H4 (cell line): ENCODE data around the gene SMYD3. TPM values are rescaled to one million over a fixed set of nuclear protein-coding genes. Genes with fewer than 3 reads are reported as not detected.
A peak's percentile ranks its signal among the peaks of the same experiment; 100 is the strongest.
"Not testable (repeated sequence)": the region's sequence is repeated elsewhere in the genome, so short reads cannot be mapped to it uniquely, and the experiment has no call there.

ENCODE experiments used
- DNase-seq: peaks from one replicate; pipeline ENCODE4 v3.0.0-alpha.2; 2015; ENCODE audit warnings: low spot score
- total RNA-seq: library from RNA; depleted of rRNA; stranded (reverse); fragments of >200 nt; shearing (Covaris generic); gene quantifications from 2 replicates; pipeline ENCODE4 v1.2.3, GENCODE V29; 2014

Gene SMYD3
- total RNA-seq, 1 experiment from 2014 or later = 47.4 TPM

- DNase-seq = peak; percentile 74
Measured at GRCh38 chr1:245804696-245805095, 702.4 kb downstream of the SMYD3 start.

DNA sequence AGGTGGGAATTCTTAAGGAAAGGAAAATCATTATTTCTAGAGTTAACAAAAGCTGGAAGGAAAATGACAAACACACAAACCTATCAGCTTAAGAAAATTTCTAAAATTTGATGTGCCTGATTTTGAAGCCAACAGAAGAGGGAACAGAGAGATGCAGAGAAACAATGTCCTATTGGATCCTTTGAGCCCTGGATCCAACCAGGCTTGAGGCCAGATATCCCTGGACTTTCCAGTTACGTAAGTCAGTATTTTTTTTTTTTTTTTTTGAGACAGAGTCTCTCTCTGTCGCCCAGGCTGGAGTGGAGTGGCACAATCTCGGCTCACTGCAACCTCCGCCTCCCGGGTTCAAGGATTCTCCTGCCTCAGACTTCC lies 703.4 kb downstream of the SMYD3 start:
- no peak for DNase-seq

DNA sequence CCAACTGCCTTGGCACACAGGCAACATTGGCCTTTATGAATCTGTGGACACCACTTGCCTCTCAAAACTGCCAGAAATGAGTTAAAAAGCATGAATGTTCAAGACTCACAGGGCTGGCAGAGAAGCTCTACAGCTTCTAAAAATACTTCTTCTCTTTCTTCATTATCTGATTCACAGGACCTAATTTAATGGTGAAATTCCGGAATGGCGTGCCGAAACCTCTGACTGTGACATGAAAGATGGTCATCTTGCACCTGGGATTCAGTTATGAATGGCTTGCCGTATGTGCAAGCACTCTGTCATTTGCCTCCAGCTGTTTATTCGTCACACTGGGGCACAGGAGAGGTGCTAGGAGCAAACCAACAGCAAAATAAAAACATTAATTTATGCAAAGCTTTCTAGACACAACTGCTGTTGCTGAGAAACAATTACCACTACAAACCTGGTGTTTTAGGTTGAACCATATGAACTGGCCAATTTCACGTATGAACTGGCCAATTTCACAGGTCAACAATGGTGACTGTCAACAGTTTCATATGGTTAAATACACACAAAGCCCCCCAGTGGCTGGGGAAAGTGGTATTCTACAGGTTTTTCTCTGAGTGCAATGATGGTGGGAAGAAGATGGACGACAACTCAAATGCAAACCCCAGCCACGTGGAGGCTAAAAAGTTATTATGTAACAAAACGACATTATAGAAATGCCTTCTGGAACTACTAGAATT lies 704.0 kb downstream of the SMYD3 start:
- no peak for DNase-seq

- DNase-seq = peak; percentile 90
Measured at GRCh38 chr1:245800901-245801605, 706.0 kb downstream of the SMYD3 start.

- DNase-seq = no peak
Measured at GRCh38 chr1:245798349-245798711, 708.7 kb downstream of the SMYD3 start.

- DNase-seq = no peak
Measured at GRCh38 chr1:245797592-245798348, 709.3 kb downstream of the SMYD3 start.

DNA sequence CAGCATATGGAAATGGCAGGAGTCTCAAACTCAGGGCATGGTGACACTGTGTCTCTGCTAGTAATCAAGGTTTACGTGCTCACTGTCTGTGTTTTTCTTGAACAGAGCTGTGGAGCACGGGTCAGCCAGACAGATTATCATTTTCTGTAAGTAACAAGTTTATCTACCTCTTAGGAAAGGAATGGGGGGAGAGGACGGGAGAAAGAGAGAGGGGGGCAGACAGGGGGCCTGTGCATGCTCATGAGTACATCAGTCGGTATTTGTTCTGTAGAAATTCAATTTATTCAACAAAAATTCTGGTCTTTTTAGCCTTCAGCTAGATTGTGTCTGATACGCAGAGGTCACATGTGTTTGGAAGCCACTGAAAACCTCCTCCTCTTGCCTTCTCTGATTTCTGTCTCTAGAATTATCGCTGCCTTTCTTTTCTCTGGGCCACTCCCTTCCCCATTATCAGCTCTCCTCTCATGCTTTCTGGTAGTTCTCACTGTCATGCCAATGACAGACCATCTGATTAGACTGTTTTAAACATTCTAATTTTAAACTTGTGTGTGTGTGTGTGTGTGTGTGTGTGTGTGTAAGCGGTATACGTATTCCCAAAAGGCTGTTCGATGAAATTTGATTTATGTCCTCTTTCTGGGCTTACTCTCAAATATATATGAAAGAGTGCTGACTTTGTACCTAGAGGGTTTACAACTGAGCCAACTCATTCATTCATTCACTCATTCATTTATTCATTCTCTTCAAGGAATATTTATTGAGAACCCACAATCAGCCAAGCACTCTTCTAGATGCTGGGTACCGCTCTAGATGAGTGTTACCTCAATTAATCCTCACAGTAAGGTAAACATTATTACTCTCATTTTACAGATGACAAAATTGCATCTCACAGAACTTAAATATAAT lies 715.4 kb downstream of the SMYD3 start:
- DNase-seq = no peak

- no peak for DNase-seq
Measured at GRCh38 chr1:245790441-245790840, 716.6 kb downstream of the SMYD3 start.

DNA sequence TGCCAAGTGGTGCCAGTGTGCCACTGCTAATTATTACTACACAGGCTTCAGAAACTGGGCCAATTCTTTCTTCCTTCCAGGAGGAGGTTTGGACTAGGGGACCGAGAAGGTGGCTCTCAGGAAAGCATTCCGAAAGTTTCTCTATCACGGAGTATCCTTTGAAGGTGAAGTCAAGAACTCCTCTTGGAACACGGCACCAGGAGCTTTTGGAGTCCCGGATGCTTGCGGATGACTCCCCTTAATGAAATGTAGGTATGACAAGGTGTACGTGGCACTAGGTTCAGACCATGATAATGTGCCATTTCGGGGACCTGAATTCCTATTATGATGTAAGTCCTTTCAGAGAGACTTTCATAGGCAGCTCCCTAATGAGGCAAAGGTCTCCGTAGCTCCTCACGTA lies 718.2 kb downstream of the SMYD3 start:
- DNase-seq = no peak

- peak; percentile 94 for DNase-seq
Measured at GRCh38 chr1:245788269-245788668, 718.8 kb downstream of the SMYD3 start.

- DNase-seq = no peak
Measured at GRCh38 chr1:245786948-245787347, 720.1 kb downstream of the SMYD3 start.

DNA sequence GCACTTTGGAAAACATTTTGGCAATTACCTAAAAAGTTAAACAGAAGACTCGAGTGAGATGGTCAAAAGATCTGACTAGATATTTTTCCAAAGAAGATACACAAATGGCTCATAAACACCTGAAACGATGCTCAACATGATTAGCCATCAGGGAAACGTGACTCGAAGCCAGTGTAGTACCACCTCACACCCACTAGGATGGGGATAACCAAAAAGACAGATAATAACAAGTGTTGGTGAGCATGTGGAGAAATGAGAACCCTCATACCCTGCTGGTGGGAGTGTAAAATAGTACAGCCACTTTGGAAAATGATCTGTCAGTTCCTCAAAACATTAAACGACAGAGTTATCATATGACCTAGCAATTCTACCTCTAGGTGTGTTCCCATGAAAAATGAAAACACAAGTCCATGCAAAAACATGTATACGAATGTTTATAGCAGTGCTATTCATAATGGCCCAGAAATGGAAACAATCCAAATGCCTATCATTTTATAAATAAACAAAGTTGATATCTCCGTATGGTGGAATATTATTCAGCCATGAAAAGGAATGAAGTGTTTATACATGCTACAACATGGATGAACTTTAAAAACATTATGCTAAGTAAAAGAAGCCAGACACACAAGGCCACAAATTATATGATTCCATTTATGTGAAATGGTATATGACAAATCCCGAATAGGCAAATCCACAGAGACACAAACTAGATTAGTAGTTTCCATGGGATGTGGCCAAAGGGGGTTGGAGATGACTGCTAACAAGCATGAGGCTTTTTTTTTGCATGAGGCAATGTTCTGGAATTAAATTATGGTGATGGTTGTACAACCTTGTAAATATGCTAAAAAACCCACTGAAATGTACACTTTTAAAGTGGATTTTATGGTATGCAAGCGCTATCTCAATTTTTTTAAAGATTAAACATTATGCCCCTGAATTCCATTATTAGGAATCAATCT lies 727.0 kb downstream of the SMYD3 start:
- no peak for DNase-seq

GRCh38 chr1:245777752-245778151 lies 729.3 kb downstream of the SMYD3 start:
- DNase-seq = no peak

DNA sequence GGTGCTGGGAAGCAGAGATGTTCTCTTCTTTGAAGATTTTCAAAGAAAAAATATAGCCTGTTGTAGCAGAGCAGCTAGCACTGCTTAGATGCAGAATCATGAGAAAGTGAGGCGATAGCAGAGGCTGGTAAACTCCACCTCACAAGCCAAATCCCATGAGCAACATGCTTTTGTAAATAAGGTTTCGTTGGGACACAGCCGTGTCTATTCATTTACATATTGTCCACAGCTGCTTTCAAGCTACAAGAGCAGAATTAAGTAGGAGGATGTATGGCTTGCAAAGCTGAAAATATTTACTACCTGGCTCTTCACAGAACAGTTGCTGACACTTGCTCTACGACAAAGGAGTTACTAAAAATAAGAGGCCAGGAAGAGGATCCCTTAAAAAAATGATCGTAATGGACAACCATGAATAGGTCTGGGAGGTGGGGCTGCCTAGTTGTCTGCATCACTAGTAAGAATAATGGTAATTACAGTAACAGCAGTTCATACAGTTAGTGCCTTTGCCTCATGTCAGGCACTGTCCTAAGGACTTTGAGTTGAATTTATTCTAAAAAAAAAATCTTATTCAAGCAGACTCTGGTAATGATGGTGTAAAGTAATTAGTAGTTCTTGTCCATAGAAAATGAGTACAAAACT lies 730.3 kb downstream of the SMYD3 start:
- no peak for DNase-seq

DNA sequence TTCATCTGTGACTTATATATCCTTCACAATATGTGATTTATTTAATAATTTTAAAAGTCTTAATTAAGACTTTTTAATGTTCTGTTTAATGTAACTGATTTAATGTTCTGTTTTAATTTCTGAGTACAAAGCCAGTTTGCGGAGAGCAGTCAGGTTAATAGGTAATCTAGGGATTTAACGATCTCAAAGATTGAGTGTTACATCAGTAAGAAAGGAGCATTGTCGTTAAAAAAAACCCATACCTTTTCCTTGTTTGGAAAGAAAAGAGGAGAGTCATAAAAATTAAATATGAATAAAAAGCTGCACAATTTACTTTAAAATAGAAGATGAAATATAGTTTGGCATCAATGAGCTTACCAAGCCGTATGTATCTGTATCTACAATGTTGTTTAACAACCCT lies 730.9 kb downstream of the SMYD3 start:
- DNase-seq = no peak

- DNase-seq = not testable (repeated sequence)
Measured at GRCh38 chr1:245774931-245775330, 732.1 kb downstream of the SMYD3 start.

- DNase-seq = no peak
Measured at GRCh38 chr1:245774196-245774595, 732.9 kb downstream of the SMYD3 start.

GRCh38 chr1:245773344-245773743 lies 733.7 kb downstream of the SMYD3 start:
- no peak for DNase-seq

DNA sequence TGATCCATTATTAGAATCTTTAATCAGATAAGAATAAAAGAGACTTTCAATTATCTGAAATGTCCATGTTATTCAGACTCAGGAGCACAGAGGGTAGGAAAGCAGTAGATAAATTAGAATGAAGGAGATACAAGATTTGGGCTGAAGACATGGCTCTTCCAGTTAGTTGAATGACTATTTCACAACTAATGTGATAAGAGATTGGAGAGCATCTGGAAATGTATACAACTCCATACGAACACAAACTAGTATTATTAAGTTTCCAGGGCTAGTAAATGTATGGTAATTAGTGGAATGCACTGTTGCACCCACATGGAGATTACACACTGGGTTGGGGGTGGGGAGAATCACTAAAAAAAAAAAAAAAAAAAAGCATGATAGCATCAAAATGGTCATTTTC lies 734.3 kb downstream of the SMYD3 start:
- no peak for DNase-seq

- peak; percentile 25 for DNase-seq
Measured at GRCh38 chr1:245772325-245772724, 734.8 kb downstream of the SMYD3 start.
